Panc1 (cell line): Measurements from ENCODE around the gene HEATR5A.

ENCODE experiments used
- CTCF ChIP-seq: fragments of 450-650 bp; IDR thresholded peaks from 2 replicates; pipeline ENCODE4 v1.5.1; 2017; ENCODE audit warnings: mild to moderate bottlenecking
- POLR2AphosphoS5 ChIP-seq: IDR thresholded peaks from 2 replicates; pipeline ENCODE4 v1.6.1; 2012; ENCODE audit warnings: mild to moderate bottlenecking, low read depth, low read length, moderate library complexity
- REST ChIP-seq, 2 experiments: IDR thresholded peaks; 2 replicates each; pipeline ENCODE4 v1.6.1; 2011 to 2012; ENCODE audit warnings: low read depth in 2 of 2, control low read depth in 1 of 2, low read length in 1 of 2, mild to moderate bottlenecking in 1 of 2, moderate library complexity in 1 of 2; ENCODE audit not compliant: insufficient read depth in 1 of 2
- SIN3A ChIP-seq: IDR thresholded peaks from 2 replicates; pipeline ENCODE4 v1.6.1; 2012; ENCODE audit warnings: low read depth, mild to moderate bottlenecking, low read length, moderate library complexity, borderline replicate concordance; ENCODE audit not compliant: insufficient read depth
- TCF7L2 ChIP-seq: IDR thresholded peaks from 2 replicates; pipeline ENCODE4 v1.6.1; 2011; ENCODE audit warnings: mild to moderate bottlenecking, low read depth, low read length, inconsistent platforms

GRCh38 chr14:31340297-31341063, 79.9 kb downstream of the HEATR5A start:
- no peak for TF ChIP-seq REST (IDR thresholded peaks at IDR 0.05; ENCODE audit: insufficient read depth in 1 of 2, low read depth in 2 of 2, low read length in 1 of 2)
- no peak for TF ChIP-seq CTCF
- no peak for TF ChIP-seq TCF7L2
- TF ChIP-seq SIN3A = no peak
- no peak for TF ChIP-seq POLR2AphosphoS5
